IPS-NIHi11 (cell line): ENCODE measurements around the gene DOK7.
A peak's percentile ranks its signal among the peaks of the same experiment; 100 is the strongest.

ENCODE experiments used
- DNase-seq: peaks from one replicate; pipeline ENCODE4 v3.0.0; 2012; ENCODE audit warnings: mixed read lengths, low spot score

The DOK7 gene

GRCh38 chr4:3462790-3463415 is at the start of gene DOK7:
Gene DOK7, plus strand, starts transcription at chr4:3463306. Its CDS starts 70 bp downstream, at chr4:3463376.
- DNase-seq, result peak; percentile 77

GRCh38 chr4:3413675-3414420 is 49.3 kb upstream of the DOK7 start:
- peak; percentile 6 for DNase-seq

- peak; percentile 7 for DNase-seq
Observed at GRCh38 chr4:3414421-3415279, 48.5 kb upstream of the DOK7 start.

- peak; percentile 24 for DNase-seq
Observed at GRCh38 chr4:3415471-3416141, 47.5 kb upstream of the DOK7 start.

GRCh38 chr4:3416270-3416669 is 46.8 kb upstream of the DOK7 start:
- DNase-seq, result no peak

- no peak for DNase-seq
Observed at GRCh38 chr4:3416821-3417221, 46.3 kb upstream of the DOK7 start.

- DNase-seq, result no peak
Observed at GRCh38 chr4:3417448-3417847, 45.7 kb upstream of the DOK7 start.

GRCh38 chr4:3418029-3418762 is 44.9 kb upstream of the DOK7 start:
- DNase-seq, result peak; percentile 76

- DNase-seq, result no peak
Observed at GRCh38 chr4:3419836-3420605, 43.1 kb upstream of the DOK7 start.

- DNase-seq, result no peak
Observed at GRCh38 chr4:3420606-3420955, 42.5 kb upstream of the DOK7 start.

GRCh38 chr4:3420956-3421355 is 42.1 kb upstream of the DOK7 start:
- DNase-seq, result no peak

- DNase-seq, result peak; percentile 77
Observed at GRCh38 chr4:3421470-3421869, 41.6 kb upstream of the DOK7 start.

- no peak for DNase-seq
Observed at GRCh38 chr4:3422241-3422801, 40.8 kb upstream of the DOK7 start.

GRCh38 chr4:3422808-3423297 is 40.3 kb upstream of the DOK7 start:
- no peak for DNase-seq

- no peak for DNase-seq
Observed at GRCh38 chr4:3423406-3423805, 39.7 kb upstream of the DOK7 start.

- DNase-seq, result no peak
Observed at GRCh38 chr4:3423952-3424351, 39.2 kb upstream of the DOK7 start.

- no peak for DNase-seq
Observed at GRCh38 chr4:3424522-3425095, 38.5 kb upstream of the DOK7 start.

GRCh38 chr4:3426465-3427133 is 36.5 kb upstream of the DOK7 start:
- no peak for DNase-seq

GRCh38 chr4:3427134-3427476 is 36.0 kb upstream of the DOK7 start:
- no peak for DNase-seq
